AG09319 (cell line): ENCODE measurements around the gene DRD4.

Experiments
- DNase-seq: peaks from one replicate; pipeline ENCODE4 v3.0.0-alpha.2; 2010; ENCODE audit warnings: low read depth; ENCODE audit errors: extremely low read depth
- CTCF ChIP-seq: IDR thresholded peaks from 2 replicates; pipeline ENCODE4 v1.5.1; 2011; ENCODE audit warnings: low read depth, mild to moderate bottlenecking, inconsistent platforms, low read length, moderate library complexity

The DRD4 gene

DNA sequence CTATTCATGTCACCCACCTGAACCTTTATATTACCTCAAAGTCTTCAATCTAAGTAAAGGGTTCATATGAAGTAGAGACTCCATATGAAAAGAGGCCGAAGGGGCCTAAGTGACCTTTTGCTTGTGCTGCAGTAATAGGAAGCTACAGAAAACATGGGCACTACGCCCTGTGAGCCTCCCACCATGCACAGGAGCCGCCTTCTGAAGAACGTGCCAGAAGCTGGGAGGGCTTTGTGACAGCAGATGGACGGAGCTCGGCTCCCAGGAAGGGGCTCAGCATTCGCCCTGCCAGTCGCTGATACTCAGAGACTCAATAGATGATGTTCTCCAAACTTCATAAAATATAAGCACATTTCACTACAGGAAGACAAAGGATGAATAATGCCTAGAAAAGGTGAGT is 36.8 kb downstream of the DRD4 start:
- DNase-seq = no peak
- no peak for TF ChIP-seq CTCF

- DNase-seq = no peak
- TF ChIP-seq CTCF = no peak
These were observed 37.3 kb downstream of the DRD4 start for GRCh38 chr11:674406-674805.

DNA sequence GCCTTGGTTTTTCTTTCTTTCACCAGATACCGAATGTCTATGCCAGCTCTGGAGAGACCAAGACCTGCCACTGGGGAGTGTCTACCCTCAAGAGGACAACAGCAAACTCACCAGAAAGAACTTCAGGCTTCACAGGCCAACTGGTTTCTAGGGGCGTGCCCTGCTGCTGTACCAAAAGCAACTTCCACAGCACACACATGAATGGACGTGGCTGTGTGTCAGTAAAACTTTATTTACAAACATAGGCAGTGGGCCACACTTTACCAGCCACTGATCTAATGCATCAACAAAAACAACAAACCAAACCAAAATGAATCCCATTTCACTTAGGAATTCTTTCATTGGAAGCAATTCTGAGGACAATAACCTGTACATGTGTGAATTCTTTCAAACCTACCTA is 41.2 kb downstream of the DRD4 start:
- TF ChIP-seq CTCF = no peak
- no peak for DNase-seq

GRCh38 chr11:679271-680207 is 42.5 kb downstream of the DRD4 start:
- no peak for TF ChIP-seq CTCF
- DNase-seq = no peak

- DNase-seq = no peak
- TF ChIP-seq CTCF = no peak
These were observed 43.4 kb downstream of the DRD4 start for GRCh38 chr11:680476-680875.

DNA sequence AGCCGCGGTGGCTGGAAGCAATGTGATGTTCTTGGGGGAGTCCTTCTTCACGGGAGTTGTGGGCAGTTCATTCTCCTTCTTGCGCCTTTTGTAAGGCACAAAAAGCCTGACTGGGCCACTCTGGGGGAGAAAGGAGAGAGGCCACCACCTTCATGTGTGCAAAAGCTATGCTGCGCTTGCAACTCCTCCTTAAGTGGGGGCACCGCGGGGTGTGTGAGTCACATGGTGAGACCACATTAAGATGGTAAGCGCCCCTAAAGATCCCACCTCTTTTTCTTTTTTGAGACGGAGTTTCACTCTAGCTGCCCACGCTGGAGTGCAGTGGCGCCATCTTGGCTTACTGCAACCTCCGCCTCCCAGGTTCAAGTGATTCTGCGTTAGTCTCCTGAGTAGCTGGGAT is 43.9 kb downstream of the DRD4 start:
- no peak for DNase-seq
- TF ChIP-seq CTCF = no peak

GRCh38 chr11:686451-687243 is 49.6 kb downstream of the DRD4 start:
- no peak for TF ChIP-seq CTCF

More at GRCh38 chr11:686451-687243, 49.6 kb downstream of the DRD4 start:
- no peak for DNase-seq
